Neural cell (in vitro differentiated cells): ENCODE measurements around the gene SNX6. TPM values are rescaled to one million over a fixed set of nuclear protein-coding genes. Genes with fewer than 3 reads are reported as not detected.

Experiments
- H2AFZ ChIP-seq: fragments of 200-600, 300-800 bp; sonication (generic), shearing (Covaris generic); 2 replicates; pipeline ENCODE4 v1.6.0; 2014; ENCODE audit warnings: low read depth, mild to moderate bottlenecking, antibody characterized with exemption, low read length, moderate library complexity
- H3F3A ChIP-seq: fragments of 200-600 bp; shearing (Covaris generic); 2 replicates; pipeline ENCODE4 v1.6.1; 2016; ENCODE audit warnings: mild to moderate bottlenecking, moderate library complexity, mixed read lengths, antibody characterized with exemption, low read length; ENCODE audit not compliant: insufficient read depth, poor library complexity, severe bottlenecking
- H3K27ac ChIP-seq: fragments of 200-600, 300-800 bp; sonication (generic), shearing (Covaris generic); 2 replicates; pipeline ENCODE4 v1.5.1; 2014; ENCODE audit warnings: mild to moderate bottlenecking, low read length, moderate library complexity
- H3K27me3 ChIP-seq: fragments of 300-800, 200-600 bp; sonication (generic), shearing (Covaris generic); 2 replicates; pipeline ENCODE4 v1.6.0; 2014; ENCODE audit warnings: mild to moderate bottlenecking, low read depth, low read length, moderate library complexity; ENCODE audit not compliant: insufficient read depth
- H3K36me3 ChIP-seq: fragments of 300-800, 200-600 bp; sonication (generic), shearing (Covaris generic); 2 replicates; pipeline ENCODE4 v1.5.1; 2014; ENCODE audit warnings: mild to moderate bottlenecking, antibody characterized with exemption, low read length, moderate library complexity; ENCODE audit not compliant: insufficient read depth
- H3K4me2 ChIP-seq: fragments of 300-800, 200-600 bp; sonication (generic), shearing (Covaris generic); 2 replicates; pipeline ENCODE4 v1.6.0; 2014; ENCODE audit warnings: mild to moderate bottlenecking, low read length
- H3K4me3 ChIP-seq: fragments of 300-800, 200-600 bp; sonication (generic), shearing (Covaris generic); 2 replicates; pipeline ENCODE4 v1.5.1; 2014; ENCODE audit warnings: mild to moderate bottlenecking, low read length, moderate library complexity
- H3K79me2 ChIP-seq: fragments of 200-600 bp; shearing (Covaris generic); replicated peaks from 2 replicates; pipeline ENCODE4 v1.6.0; 2014; ENCODE audit warnings: mild to moderate bottlenecking, low read length, moderate library complexity; ENCODE audit not compliant: insufficient read depth
- H3K9ac ChIP-seq: fragments of 300-800, 200-600 bp; sonication (generic), shearing (Covaris generic); 2 replicates; pipeline ENCODE4 v1.6.1; 2016; ENCODE audit warnings: mild to moderate bottlenecking, low read length, mixed read lengths
- H3K9me2 ChIP-seq: fragments of 200-600 bp; shearing (Covaris generic); 2 replicates; pipeline ENCODE4 v1.6.1; 2016; ENCODE audit warnings: mild to moderate bottlenecking, low read length, mixed read lengths; ENCODE audit not compliant: insufficient read depth
- H3K9me3 ChIP-seq: fragments of 200-600, 300-800 bp; sonication (generic), shearing (Covaris generic); 2 replicates; pipeline ENCODE4 v1.6.1; 2016; ENCODE audit warnings: mild to moderate bottlenecking, mixed run types, low read length, moderate library complexity, mixed read lengths
- H4K20me1 ChIP-seq: fragments of 200-600 bp; shearing (Covaris generic); 2 replicates; pipeline ENCODE4 v1.6.1; 2016; ENCODE audit warnings: mild to moderate bottlenecking, mixed run types; ENCODE audit not compliant: insufficient read depth
- CTCF ChIP-seq: fragments of 450-650 bp; IDR thresholded peaks from 2 replicates; pipeline ENCODE4 v1.5.1; 2014; ENCODE audit warnings: antibody characterized with exemption, mild to moderate bottlenecking, moderate library complexity; ENCODE audit not compliant: poor library complexity, severe bottlenecking
- EP300 ChIP-seq: fragments of 450-650 bp; conservative IDR thresholded peaks from 2 replicates; pipeline ENCODE4 v1.6.1; 2014; ENCODE audit warnings: antibody characterized with exemption, mild to moderate bottlenecking, moderate library complexity; ENCODE audit not compliant: poor library complexity, severe bottlenecking
- EZH2 ChIP-seq: fragments of 200-600, 300-800 bp; shearing (Covaris generic), sonication (generic); IDR thresholded peaks from 2 replicates; pipeline ENCODE4 v1.6.1; 2014; ENCODE audit warnings: antibody characterized with exemption, low read length, borderline replicate concordance, mild to moderate bottlenecking; ENCODE audit not compliant: insufficient read depth, poor library complexity, severe bottlenecking
- MXI1 ChIP-seq: fragments of 450-650 bp; conservative IDR thresholded peaks from 2 replicates; pipeline ENCODE4 v1.6.1; 2014; ENCODE audit warnings: antibody characterized with exemption, mild to moderate bottlenecking; ENCODE audit not compliant: poor library complexity, severe bottlenecking
- POLR2AphosphoS5 ChIP-seq: IDR thresholded peaks from 2 replicates; pipeline ENCODE4 v1.6.1; 2012
- RAD21 ChIP-seq: fragments of 450-650 bp; conservative IDR thresholded peaks from 2 replicates; pipeline ENCODE4 v1.6.1; 2014; ENCODE audit warnings: antibody characterized with exemption, mild to moderate bottlenecking, moderate library complexity
- REST ChIP-seq: IDR thresholded peaks from 2 replicates; pipeline ENCODE4 v1.6.1; 2012; ENCODE audit warnings: borderline replicate concordance
- SMC3 ChIP-seq: fragments of 450-650 bp; conservative IDR thresholded peaks from 2 replicates; pipeline ENCODE4 v1.6.1; 2014; ENCODE audit warnings: antibody characterized with exemption, mild to moderate bottlenecking, moderate library complexity; ENCODE audit not compliant: poor library complexity
- TAF1 ChIP-seq: IDR thresholded peaks from 2 replicates; pipeline ENCODE4 v1.6.1; 2012; ENCODE audit warnings: low read depth
- polyA plus RNA-seq: library from polyadenylated mRNA; depleted of rRNA; stranded (reverse); fragments of >200 nt; gene quantifications from 2 replicates; pipeline ENCODE4 v1.2.3, GENCODE V29; 2014

Gene SNX6
- polyA plus RNA-seq, 1 donor from 2014 or later = 129 TPM

GRCh38 chr14:34537677-34538009 lies 92.3 kb downstream of the SNX6 start:
- Histone ChIP-seq H3K4me3 (peak overlapping the region; percentile 98), H3K79me2 (peaks cover 36% of the 10 kb centered on the region), H2AFZ (no peak overlapping the region), H3K27me3 (no peaks in the 10 kb centered on the region), H4K20me1 (no peaks in the 10 kb centered on the region), H3K36me3 (no peaks in the 10 kb centered on the region), H3F3A (no peaks in the 10 kb centered on the region), H3K4me2 (peak overlapping the region; percentile 26), H3K9me2 (no peaks in the 10 kb centered on the region), H3K9ac (no peak overlapping the region), H3K9me3 (no peaks in the 10 kb centered on the region), H3K27ac (no peak overlapping the region)
- no peak for TF ChIP-seq EP300
- TF ChIP-seq RAD21 = no peak
- TF ChIP-seq CTCF = no peak
- no peak for TF ChIP-seq SMC3
- no peak for TF ChIP-seq POLR2AphosphoS5
- no peak for TF ChIP-seq EZH2
- TF ChIP-seq REST = no peak
- TF ChIP-seq TAF1 = no peak
- no peak for TF ChIP-seq MXI1

- no peak overlapping the region for H3K9ac ChIP-seq
These were observed 92.8 kb downstream of the SNX6 start for GRCh38 chr14:34536951-34537676.

GRCh38 chr14:34527591-34527990 lies 102.4 kb downstream of the SNX6 start:
- no peaks in the 10 kb centered on the region for H3K27me3 ChIP-seq
- H3K27ac ChIP-seq = no peak overlapping the region
- peaks cover 3% of the 10 kb centered on the region for H3K36me3 ChIP-seq
- H3K79me2 ChIP-seq = no peaks in the 10 kb centered on the region
- H3F3A ChIP-seq = no peaks in the 10 kb centered on the region
- H2AFZ ChIP-seq = no peak overlapping the region
- no peaks in the 10 kb centered on the region for H3K9me2 ChIP-seq
- no peak overlapping the region for H3K4me2 ChIP-seq
- H3K4me3 ChIP-seq = no peak overlapping the region
- H3K9ac ChIP-seq = no peak overlapping the region
- TF ChIP-seq CTCF (no peak), MXI1 (no peak), TAF1 (no peak), EZH2 (no peak), SMC3 (no peak), REST (no peak), EP300 (no peak), POLR2AphosphoS5 (no peak), RAD21 (no peak)
- H4K20me1 ChIP-seq = no peaks in the 10 kb centered on the region
- no peaks in the 10 kb centered on the region for H3K9me3 ChIP-seq

More at GRCh38 chr14:34536951-34537676, 92.8 kb downstream of the SNX6 start:
- Histone ChIP-seq H3K27ac (no peak overlapping the region), H4K20me1 (no peaks in the 10 kb centered on the region), H3K27me3 (no peaks in the 10 kb centered on the region), H3K4me2 (no peak overlapping the region), H3K9me2 (no peaks in the 10 kb centered on the region), H2AFZ (no peak overlapping the region), H3F3A (no peaks in the 10 kb centered on the region), H3K9me3 (no peaks in the 10 kb centered on the region), H3K79me2 (peaks cover 36% of the 10 kb centered on the region), H3K4me3 (peak overlapping the region; percentile 98), H3K36me3 (no peaks in the 10 kb centered on the region)
- no peak for TF ChIP-seq POLR2AphosphoS5
